Measurements from ENCODE around the gene FSTL4. TPM values are rescaled to one million over a fixed set of nuclear protein-coding genes. Genes with fewer than 3 reads are reported as not detected.

The FSTL4 gene
- polyA plus RNA-seq, 1 of the 3 experiments (the other 2 are of a cell fraction) = not detected

GRCh38 chr5:133580618-133581017 is 31.7 kb downstream of the FSTL4 start:
- H3K9ac ChIP-seq = no peak overlapping the region
- CTCF ChIA-PET = interaction anchor here (1.3 to 1.4 kb wide), 2 partner anchors 9 to 21 kb away, joined by 3 read pairs; no protein-coding TSS in a partner anchor

GRCh38 chr5:133579766-133580165 is 32.6 kb downstream of the FSTL4 start:
- H3K9me3 ChIP-seq = no peaks in the 10 kb centered on the region
- H3K36me3 ChIP-seq (replicated peaks in 1 of 2; ENCODE audit: control insufficient read depth in 1 of 2, insufficient read depth in 2 of 2, low read length in 1 of 2) = no peaks in the 10 kb centered on the region
- no peak overlapping the region for H3K27ac ChIP-seq (ENCODE audit: low read depth in 2 of 2, low read length in 1 of 2)
- ChIA-PET CTCF (interaction anchor here (1.1 to 1.4 kb wide), 4 partner anchors 10 to 26 kb away, joined by 3 to 4 read pairs (median 3); no protein-coding TSS in a partner anchor), POLR2A (no interaction called here)
- H2AFZ ChIP-seq (ENCODE audit: low read depth) = no peak overlapping the region
- peaks cover 5% of the 10 kb centered on the region; the same call in 1 of the 2 replicates for H3K27me3 ChIP-seq (ENCODE audit: insufficient read depth)
- WGBS (ENCODE audit: low lambda C conversion rate) = 59% methylated on average over 4 of the region's 4 CpGs
- no peak overlapping the region for H3K4me3 ChIP-seq (ENCODE audit: low read depth in 2 of 2, low read length in 1 of 2)
- no peaks in the 10 kb centered on the region for H3K9me2 ChIP-seq
- no peaks in the 10 kb centered on the region for H3F3A ChIP-seq (replicated peaks; ENCODE audit: insufficient read depth)
- H3K4me1 ChIP-seq (ENCODE audit: control insufficient read depth in 1 of 2, insufficient read depth in 2 of 2, low read depth in 1 of 2, low read length in 1 of 2) = no peaks in the 10 kb centered on the region
- H3K4me2 ChIP-seq = no peak overlapping the region
- no peak for DNase-seq
- H4K20me1 ChIP-seq (ENCODE audit: insufficient read depth) = no peaks in the 10 kb centered on the region
- no peak overlapping the region for H3K9ac ChIP-seq
- H3K79me2 ChIP-seq (ENCODE audit: insufficient read depth) = no peaks in the 10 kb centered on the region
- no peak for TF ChIP-seq FOSL2 (IDR thresholded peaks at IDR 0.05; ENCODE audit: borderline replicate concordance, low read depth)
- TF ChIP-seq NRF1 (IDR thresholded peaks at IDR 0.05; ENCODE audit: low read depth, low read length) = no peak
- no peak for TF ChIP-seq GATA2 (CRISPR knock-in tag; IDR thresholded peaks at IDR 0.05)
- no peak for TF ChIP-seq YY1 (IDR thresholded peaks at IDR 0.05; ENCODE audit: low read depth)
- no peak for TF ChIP-seq EP300 (IDR thresholded peaks at IDR 0.05; ENCODE audit: borderline replicate concordance in 1 of 2, low read depth in 1 of 2, low read length in 1 of 2)
- TF ChIP-seq EZH2phosphoT487 (IDR thresholded peaks at IDR 0.05; ENCODE audit: borderline replicate concordance, low read depth) = no peak
- no peak for TF ChIP-seq FOXJ3 (CRISPR knock-in tag; IDR thresholded peaks at IDR 0.05)
- TF ChIP-seq SIN3A (IDR thresholded peaks at IDR 0.05; ENCODE audit: borderline replicate concordance, low read depth, low read length) = no peak
- no peak for TF ChIP-seq PBX3 (IDR thresholded peaks at IDR 0.05)
- TF ChIP-seq SMC3 (IDR thresholded peaks at IDR 0.05; ENCODE audit: low read depth, low read length) = no peak
- no peak for TF ChIP-seq RXRA (IDR thresholded peaks at IDR 0.05; ENCODE audit: borderline replicate concordance, low read depth)
- TF ChIP-seq RCOR1 (IDR thresholded peaks at IDR 0.05; ENCODE audit: low read length) = no peak

More at GRCh38 chr5:133580618-133581017, 31.7 kb downstream of the FSTL4 start:
- Histone ChIP-seq H2AFZ (ENCODE audit: low read depth) (no peak overlapping the region), H4K20me1 (ENCODE audit: insufficient read depth) (no peaks in the 10 kb centered on the region), H3K27me3 (ENCODE audit: insufficient read depth) (peaks cover 5% of the 10 kb centered on the region; the same call in 1 of the 2 replicates), H3K79me2 (ENCODE audit: insufficient read depth) (no peaks in the 10 kb centered on the region), H3K27ac (ENCODE audit: low read depth in 2 of 2, low read length in 1 of 2) (no peak overlapping the region), H3K4me2 (no peak overlapping the region), H3K4me3 (ENCODE audit: low read depth in 2 of 2, low read length in 1 of 2) (no peak overlapping the region), H3F3A (replicated peaks; ENCODE audit: insufficient read depth) (no peaks in the 10 kb centered on the region), H3K9me3 (no peaks in the 10 kb centered on the region), H3K36me3 (replicated peaks in 1 of 2; ENCODE audit: control insufficient read depth in 1 of 2, insufficient read depth in 2 of 2, low read length in 1 of 2) (no peaks in the 10 kb centered on the region), H3K9me2 (no peaks in the 10 kb centered on the region), H3K4me1 (ENCODE audit: control insufficient read depth in 1 of 2, insufficient read depth in 2 of 2, low read depth in 1 of 2, low read length in 1 of 2) (no peaks in the 10 kb centered on the region)
- no peak for TF ChIP-seq GABPA (IDR thresholded peaks at IDR 0.05; ENCODE audit: low read depth)
- no peak for TF ChIP-seq YY1 (IDR thresholded peaks at IDR 0.05; ENCODE audit: low read depth)
- TF ChIP-seq, protein P1, sequence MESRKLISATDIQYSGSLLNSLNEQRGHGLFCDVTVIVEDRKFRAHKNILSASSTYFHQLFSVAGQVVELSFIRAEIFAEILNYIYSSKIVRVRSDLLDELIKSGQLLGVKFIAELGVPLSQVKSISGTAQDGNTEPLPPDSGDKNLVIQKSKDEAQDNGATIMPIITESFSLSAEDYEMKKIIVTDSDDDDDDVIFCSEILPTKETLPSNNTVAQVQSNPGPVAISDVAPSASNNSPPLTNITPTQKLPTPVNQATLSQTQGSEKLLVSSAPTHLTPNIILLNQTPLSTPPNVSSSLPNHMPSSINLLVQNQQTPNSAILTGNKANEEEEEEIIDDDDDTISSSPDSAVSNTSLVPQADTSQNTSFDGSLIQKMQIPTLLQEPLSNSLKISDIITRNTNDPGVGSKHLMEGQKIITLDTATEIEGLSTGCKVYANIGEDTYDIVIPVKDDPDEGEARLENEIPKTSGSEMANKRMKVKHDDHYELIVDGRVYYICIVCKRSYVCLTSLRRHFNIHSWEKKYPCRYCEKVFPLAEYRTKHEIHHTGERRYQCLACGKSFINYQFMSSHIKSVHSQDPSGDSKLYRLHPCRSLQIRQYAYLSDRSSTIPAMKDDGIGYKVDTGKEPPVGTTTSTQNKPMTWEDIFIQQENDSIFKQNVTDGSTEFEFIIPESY (IDR thresholded peaks at IDR 0.05; ENCODE audit: borderline replicate concordance, low read depth) = no peak
- no peak for TF ChIP-seq SIN3A (IDR thresholded peaks at IDR 0.05; ENCODE audit: borderline replicate concordance, low read depth, low read length)
- no peak for TF ChIP-seq SMC3 (IDR thresholded peaks at IDR 0.05; ENCODE audit: low read depth, low read length)
- no peak for TF ChIP-seq TEAD4 (IDR thresholded peaks at IDR 0.05; ENCODE audit: borderline replicate concordance, insufficient read depth)
- TF ChIP-seq, protein P2, sequence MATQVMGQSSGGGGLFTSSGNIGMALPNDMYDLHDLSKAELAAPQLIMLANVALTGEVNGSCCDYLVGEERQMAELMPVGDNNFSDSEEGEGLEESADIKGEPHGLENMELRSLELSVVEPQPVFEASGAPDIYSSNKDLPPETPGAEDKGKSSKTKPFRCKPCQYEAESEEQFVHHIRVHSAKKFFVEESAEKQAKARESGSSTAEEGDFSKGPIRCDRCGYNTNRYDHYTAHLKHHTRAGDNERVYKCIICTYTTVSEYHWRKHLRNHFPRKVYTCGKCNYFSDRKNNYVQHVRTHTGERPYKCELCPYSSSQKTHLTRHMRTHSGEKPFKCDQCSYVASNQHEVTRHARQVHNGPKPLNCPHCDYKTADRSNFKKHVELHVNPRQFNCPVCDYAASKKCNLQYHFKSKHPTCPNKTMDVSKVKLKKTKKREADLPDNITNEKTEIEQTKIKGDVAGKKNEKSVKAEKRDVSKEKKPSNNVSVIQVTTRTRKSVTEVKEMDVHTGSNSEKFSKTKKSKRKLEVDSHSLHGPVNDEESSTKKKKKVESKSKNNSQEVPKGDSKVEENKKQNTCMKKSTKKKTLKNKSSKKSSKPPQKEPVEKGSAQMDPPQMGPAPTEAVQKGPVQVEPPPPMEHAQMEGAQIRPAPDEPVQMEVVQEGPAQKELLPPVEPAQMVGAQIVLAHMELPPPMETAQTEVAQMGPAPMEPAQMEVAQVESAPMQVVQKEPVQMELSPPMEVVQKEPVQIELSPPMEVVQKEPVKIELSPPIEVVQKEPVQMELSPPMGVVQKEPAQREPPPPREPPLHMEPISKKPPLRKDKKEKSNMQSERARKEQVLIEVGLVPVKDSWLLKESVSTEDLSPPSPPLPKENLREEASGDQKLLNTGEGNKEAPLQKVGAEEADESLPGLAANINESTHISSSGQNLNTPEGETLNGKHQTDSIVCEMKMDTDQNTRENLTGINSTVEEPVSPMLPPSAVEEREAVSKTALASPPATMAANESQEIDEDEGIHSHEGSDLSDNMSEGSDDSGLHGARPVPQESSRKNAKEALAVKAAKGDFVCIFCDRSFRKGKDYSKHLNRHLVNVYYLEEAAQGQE (IDR thresholded peaks at IDR 0.05; ENCODE audit: low read depth, low read length) = no peak
- TF ChIP-seq RXRA (IDR thresholded peaks at IDR 0.05; ENCODE audit: borderline replicate concordance, low read depth) = no peak
- no peak for TF ChIP-seq MAX (IDR thresholded peaks at IDR 0.05; ENCODE audit: low read depth)
- TF ChIP-seq FOXJ3 (CRISPR knock-in tag; IDR thresholded peaks at IDR 0.05) = no peak
- no peak for TF ChIP-seq TAF1 (IDR thresholded peaks at IDR 0.05; ENCODE audit: borderline replicate concordance, low read depth, low read length)
- POLR2A ChIA-PET = no interaction called here
- 26% methylated on average over 6 of the region's 7 CpGs for WGBS (ENCODE audit: low lambda C conversion rate)
- DNase-seq = no peak

All from SK-N-SH (cell line).